BE2C (cell line): Measurements from ENCODE around the gene FAM240B.

Experiments used
- DNase-seq: peaks from one replicate; pipeline ENCODE4 v3.0.0-alpha.2; 2020
- H3K27me3 ChIP-seq: fragments of 250-450 bp; sonication (Bioruptor Pico); 2 replicates; pipeline ENCODE4 v1.5.1; 2020; ENCODE audit warnings: mild to moderate bottlenecking
- H3K36me3 ChIP-seq: fragments of 250-450 bp; sonication (Bioruptor Pico); 2 replicates; pipeline ENCODE4 v1.5.1; 2020; ENCODE audit warnings: mild to moderate bottlenecking
- H3K4me1 ChIP-seq: fragments of 250-450 bp; sonication (Bioruptor Pico); 2 replicates; pipeline ENCODE4 v1.5.1; 2020
- H3K4me3 ChIP-seq: 2 replicates; pipeline ENCODE4 v1.5.1; 2011; ENCODE audit warnings: low read depth, low read length
- H3K9me3 ChIP-seq: fragments of 250-450 bp; sonication (Bioruptor Pico); 2 replicates; pipeline ENCODE4 v1.5.1; 2020
- TF ChIP-seq, protein P1 (sequence below): IDR thresholded peaks from 2 replicates; pipeline ENCODE4 v1.5.1; 2012; ENCODE audit warnings: mild to moderate bottlenecking, low read depth, low read length

Gene FAM240B

GRCh38 chr9:38713426-38713825 lies 6.5 kb downstream of the FAM240B start:
- DNase-seq = no peak
- no peak overlapping the region for H3K4me3 ChIP-seq
- no peaks in the 10 kb centered on the region for H3K36me3 ChIP-seq
- TF ChIP-seq, protein P1, sequence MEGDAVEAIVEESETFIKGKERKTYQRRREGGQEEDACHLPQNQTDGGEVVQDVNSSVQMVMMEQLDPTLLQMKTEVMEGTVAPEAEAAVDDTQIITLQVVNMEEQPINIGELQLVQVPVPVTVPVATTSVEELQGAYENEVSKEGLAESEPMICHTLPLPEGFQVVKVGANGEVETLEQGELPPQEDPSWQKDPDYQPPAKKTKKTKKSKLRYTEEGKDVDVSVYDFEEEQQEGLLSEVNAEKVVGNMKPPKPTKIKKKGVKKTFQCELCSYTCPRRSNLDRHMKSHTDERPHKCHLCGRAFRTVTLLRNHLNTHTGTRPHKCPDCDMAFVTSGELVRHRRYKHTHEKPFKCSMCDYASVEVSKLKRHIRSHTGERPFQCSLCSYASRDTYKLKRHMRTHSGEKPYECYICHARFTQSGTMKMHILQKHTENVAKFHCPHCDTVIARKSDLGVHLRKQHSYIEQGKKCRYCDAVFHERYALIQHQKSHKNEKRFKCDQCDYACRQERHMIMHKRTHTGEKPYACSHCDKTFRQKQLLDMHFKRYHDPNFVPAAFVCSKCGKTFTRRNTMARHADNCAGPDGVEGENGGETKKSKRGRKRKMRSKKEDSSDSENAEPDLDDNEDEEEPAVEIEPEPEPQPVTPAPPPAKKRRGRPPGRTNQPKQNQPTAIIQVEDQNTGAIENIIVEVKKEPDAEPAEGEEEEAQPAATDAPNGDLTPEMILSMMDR = no peak
- H3K27me3 ChIP-seq = no peaks in the 10 kb centered on the region
- H3K4me1 ChIP-seq = no peaks in the 10 kb centered on the region
- no peaks in the 10 kb centered on the region for H3K9me3 ChIP-seq

- Histone ChIP-seq H3K36me3 (no peaks in the 10 kb centered on the region), H3K4me1 (no peaks in the 10 kb centered on the region), H3K9me3 (no peaks in the 10 kb centered on the region), H3K4me3 (no peak overlapping the region), H3K27me3 (no peaks in the 10 kb centered on the region)
- DNase-seq = no peak
- TF ChIP-seq, protein P1 = no peak
These were observed 11.2 kb downstream of the FAM240B start for GRCh38 chr9:38708759-38709158.

DNA sequence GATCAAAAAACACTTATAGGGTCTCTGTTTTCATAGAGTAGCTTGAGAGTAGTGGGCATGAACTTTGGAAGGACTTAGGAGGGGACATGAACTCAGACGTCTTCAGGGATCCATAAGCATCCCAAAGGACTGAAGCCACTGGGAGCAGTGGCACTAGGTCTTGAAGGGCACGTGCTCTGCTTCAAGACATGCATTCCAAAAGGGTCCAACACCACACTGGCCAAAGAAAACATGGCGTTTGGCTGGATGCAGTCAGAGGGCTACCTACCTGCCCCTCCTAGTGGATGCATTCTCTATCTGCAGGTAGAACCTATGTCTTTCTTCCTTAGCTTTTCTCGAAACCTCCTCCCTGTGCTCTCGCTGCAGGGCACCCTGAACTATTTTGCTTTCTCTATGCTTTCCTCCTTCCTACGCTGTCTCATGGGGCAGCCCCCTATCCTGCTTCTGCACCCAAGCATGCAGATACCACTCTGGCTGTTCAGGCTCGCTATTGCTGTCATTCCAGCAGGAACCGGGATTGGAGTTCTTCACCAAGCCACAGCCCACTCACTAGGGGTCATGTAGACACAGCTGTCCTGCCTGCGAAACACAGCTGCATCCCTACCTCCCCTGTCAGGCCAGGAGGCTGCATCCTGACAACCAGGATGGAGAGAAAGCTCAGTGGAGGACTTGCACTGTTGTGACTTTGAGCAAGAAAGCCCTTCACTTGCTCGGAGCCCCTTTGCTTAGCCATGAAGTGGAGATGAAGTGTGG lies 11.9 kb downstream of the FAM240B start:
- DNase-seq = no peak
- Histone ChIP-seq H3K9me3 (no peaks in the 10 kb centered on the region), H3K4me3 (no peak overlapping the region), H3K36me3 (no peaks in the 10 kb centered on the region), H3K4me1 (no peaks in the 10 kb centered on the region), H3K27me3 (no peaks in the 10 kb centered on the region)
- TF ChIP-seq, protein P1 = peak; percentile 65

GRCh38 chr9:38706493-38706892 lies 13.4 kb downstream of the FAM240B start:
- Histone ChIP-seq H3K4me3 (no peak overlapping the region), H3K4me1 (no peaks in the 10 kb centered on the region), H3K36me3 (no peaks in the 10 kb centered on the region), H3K9me3 (no peaks in the 10 kb centered on the region), H3K27me3 (no peaks in the 10 kb centered on the region)
- TF ChIP-seq, protein P1 = no peak
- no peak for DNase-seq

DNA sequence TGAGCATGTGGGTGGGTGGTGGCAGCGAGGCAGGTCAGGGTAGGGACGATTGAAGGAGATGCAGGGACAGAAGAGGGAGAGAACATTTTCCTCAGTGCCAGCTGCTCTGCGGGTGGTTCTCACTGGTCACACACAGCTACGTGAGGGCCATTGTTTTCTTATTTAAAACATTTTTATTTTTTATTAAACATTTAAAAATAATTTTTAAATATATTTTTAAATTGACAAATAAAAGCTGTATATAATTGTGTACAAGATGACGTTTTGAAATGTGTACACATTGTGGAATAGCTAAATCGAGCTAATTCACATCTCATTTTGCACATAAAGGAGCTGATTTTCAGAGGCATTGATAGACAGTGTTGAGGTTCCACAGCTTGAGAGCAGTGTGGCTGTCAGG lies 14.0 kb downstream of the FAM240B start:
- no peaks in the 10 kb centered on the region for H3K4me1 ChIP-seq
- no peak overlapping the region for H3K4me3 ChIP-seq
- H3K36me3 ChIP-seq = no peaks in the 10 kb centered on the region
- no peaks in the 10 kb centered on the region for H3K27me3 ChIP-seq
- no peak for DNase-seq
- H3K9me3 ChIP-seq = no peaks in the 10 kb centered on the region
- TF ChIP-seq, protein P1 = no peak

DNA sequence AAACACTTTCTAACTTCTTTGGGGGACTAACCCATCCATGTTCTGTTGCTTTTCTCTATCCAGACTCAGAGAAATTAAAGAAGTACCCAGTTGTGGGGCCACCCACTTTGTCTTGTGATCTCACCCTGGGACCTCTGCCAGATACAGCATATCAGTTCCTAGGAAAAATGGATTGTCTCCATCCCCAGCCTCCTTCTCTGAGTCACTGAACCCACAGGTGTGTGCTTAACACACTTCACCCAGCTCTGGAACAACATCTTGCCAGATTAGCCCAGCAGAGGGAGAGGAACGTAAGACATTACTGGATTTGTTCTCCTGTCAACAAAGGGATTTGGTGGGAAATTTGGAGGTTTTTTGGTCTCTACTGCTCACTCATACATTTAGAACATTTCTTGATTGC lies 19.2 kb downstream of the FAM240B start:
- H3K9me3 ChIP-seq = no peaks in the 10 kb centered on the region
- no peaks in the 10 kb centered on the region for H3K27me3 ChIP-seq
- H3K36me3 ChIP-seq = no peaks in the 10 kb centered on the region
- TF ChIP-seq, protein P1 = no peak
- H3K4me3 ChIP-seq = no peak overlapping the region
- no peak for DNase-seq
- no peaks in the 10 kb centered on the region for H3K4me1 ChIP-seq
